GM12873 (cell line): Measurements from ENCODE around the gene ZNF524.

Experiments used
- TF ChIP-seq, protein P1 (sequence below): IDR thresholded peaks from 2 replicates; pipeline ENCODE4 v1.5.1; 2012; ENCODE audit warnings: low read depth, mild to moderate bottlenecking, moderate library complexity, low read length, control low read depth; ENCODE audit not compliant: insufficient read depth; ENCODE audit errors: missing control alignments

ZNF524 gene

DNA sequence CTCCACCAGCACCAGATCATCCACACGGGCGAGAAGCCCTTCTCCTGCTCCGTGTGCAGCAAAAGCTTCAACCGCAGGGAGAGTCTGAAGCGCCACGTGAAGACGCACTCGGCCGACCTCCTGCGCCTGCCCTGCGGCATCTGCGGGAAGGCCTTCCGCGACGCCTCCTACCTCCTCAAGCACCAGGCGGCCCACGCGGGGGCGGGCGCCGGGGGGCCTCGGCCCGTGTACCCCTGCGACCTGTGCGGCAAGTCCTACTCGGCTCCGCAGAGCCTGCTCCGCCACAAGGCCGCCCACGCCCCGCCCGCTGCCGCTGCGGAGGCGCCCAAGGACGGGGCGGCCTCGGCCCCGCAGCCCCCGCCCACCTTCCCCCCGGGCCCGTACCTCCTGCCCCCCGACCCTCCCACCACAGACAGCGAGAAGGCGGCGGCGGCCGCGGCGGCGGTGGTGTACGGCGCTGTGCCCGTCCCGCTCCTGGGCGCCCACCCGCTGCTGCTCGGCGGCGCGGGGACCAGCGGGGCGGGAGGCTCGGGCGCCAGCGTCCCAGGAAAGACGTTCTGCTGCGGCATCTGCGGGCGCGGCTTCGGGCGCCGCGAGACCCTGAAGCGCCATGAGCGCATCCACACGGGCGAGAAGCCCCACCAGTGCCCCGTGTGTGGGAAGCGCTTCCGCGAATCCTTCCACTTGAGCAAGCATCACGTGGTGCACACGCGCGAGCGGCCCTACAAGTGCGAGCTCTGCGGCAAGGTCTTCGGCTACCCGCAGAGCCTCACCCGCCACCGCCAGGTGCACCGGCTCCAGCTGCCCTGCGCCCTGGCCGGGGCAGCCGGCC is 14.8 kb downstream of the ZNF524 start:
- TF ChIP-seq, protein P1, sequence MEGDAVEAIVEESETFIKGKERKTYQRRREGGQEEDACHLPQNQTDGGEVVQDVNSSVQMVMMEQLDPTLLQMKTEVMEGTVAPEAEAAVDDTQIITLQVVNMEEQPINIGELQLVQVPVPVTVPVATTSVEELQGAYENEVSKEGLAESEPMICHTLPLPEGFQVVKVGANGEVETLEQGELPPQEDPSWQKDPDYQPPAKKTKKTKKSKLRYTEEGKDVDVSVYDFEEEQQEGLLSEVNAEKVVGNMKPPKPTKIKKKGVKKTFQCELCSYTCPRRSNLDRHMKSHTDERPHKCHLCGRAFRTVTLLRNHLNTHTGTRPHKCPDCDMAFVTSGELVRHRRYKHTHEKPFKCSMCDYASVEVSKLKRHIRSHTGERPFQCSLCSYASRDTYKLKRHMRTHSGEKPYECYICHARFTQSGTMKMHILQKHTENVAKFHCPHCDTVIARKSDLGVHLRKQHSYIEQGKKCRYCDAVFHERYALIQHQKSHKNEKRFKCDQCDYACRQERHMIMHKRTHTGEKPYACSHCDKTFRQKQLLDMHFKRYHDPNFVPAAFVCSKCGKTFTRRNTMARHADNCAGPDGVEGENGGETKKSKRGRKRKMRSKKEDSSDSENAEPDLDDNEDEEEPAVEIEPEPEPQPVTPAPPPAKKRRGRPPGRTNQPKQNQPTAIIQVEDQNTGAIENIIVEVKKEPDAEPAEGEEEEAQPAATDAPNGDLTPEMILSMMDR: no peak

DNA sequence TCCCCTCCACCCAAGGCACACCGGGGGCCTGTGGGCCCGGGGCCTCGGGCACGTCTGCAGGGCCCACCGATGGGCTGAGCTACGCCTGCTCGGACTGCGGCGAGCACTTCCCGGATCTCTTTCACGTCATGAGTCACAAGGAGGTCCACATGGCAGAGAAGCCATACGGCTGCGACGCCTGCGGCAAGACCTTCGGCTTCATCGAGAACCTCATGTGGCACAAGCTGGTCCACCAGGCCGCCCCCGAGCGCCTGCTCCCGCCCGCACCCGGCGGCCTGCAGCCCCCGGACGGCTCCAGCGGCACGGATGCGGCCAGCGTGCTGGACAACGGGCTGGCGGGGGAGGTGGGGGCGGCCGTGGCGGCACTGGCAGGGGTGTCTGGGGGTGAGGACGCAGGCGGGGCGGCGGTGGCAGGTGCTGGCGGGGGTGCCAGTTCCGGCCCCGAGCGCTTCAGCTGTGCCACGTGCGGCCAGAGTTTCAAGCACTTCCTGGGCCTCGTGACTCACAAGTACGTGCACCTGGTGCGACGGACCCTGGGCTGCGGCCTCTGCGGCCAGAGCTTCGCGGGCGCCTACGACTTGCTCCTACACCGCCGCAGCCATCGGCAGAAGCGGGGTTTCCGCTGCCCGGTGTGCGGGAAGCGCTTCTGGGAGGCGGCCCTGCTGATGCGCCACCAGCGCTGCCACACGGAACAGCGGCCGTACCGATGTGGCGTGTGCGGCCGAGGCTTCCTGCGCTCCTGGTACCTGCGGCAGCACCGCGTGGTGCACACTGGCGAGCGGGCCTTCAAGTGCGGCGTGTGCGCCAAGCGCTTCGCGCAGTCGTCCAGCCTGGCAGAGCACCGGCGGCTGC is 15.7 kb downstream of the ZNF524 start:
- TF ChIP-seq, protein P1: no peak

DNA sequence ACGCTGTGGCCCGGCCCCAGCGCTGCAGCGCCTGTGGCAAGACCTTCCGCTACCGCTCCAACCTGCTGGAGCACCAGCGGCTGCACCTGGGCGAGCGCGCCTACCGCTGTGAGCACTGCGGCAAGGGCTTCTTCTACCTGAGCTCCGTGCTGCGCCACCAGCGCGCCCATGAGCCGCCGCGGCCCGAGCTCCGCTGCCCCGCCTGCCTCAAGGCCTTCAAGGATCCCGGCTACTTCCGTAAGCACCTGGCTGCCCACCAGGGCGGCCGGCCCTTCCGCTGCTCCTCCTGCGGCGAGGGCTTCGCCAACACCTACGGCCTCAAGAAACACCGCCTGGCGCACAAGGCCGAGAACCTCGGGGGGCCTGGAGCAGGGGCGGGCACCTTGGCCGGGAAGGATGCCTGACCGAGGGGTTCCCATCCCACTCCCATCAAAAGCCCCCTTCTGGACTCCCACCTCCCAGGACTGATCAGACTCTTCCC is 16.3 kb downstream of the ZNF524 start:
- TF ChIP-seq, protein P1: no peak

DNA sequence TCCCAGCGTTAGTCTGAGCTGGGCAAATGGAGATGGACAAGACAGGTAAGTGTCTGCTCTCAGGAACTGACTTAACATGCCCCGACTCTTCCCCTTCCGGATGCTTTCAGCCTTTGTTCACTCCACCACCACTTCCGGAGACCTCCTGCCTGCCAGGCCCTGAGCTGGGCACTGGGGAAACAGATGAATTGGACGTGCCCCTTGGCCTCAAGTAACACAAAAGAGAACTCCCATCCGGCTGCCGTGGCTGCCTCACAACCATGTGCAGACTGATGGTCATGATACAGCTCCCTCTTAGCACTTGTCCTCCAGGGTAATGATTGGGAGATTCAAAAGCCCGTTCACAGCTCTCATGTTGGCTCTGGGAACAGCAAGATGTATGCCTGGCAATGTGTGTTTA is 17.3 kb downstream of the ZNF524 start:
- TF ChIP-seq, protein P1: no peak

DNA sequence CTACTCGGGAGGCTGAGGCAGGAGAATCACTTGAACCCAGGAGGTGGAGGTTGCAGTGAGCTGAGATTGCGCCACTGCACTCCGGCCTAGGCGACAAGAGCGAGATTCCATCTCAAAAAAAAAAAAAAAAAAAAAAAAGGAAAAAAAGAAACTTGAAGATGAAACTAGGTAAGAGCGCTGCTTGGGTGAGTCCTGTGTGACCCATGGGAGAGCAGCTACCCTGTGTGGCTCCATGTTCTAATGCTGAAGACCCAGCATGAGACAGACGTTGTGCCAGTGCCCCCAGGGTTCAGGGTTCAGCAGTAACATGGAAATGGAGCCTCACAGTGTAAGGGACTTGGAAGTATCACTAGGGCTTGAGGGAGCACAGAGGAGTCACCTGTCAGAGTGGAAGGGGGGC is 18.3 kb downstream of the ZNF524 start:
- TF ChIP-seq, protein P1: no peak

DNA sequence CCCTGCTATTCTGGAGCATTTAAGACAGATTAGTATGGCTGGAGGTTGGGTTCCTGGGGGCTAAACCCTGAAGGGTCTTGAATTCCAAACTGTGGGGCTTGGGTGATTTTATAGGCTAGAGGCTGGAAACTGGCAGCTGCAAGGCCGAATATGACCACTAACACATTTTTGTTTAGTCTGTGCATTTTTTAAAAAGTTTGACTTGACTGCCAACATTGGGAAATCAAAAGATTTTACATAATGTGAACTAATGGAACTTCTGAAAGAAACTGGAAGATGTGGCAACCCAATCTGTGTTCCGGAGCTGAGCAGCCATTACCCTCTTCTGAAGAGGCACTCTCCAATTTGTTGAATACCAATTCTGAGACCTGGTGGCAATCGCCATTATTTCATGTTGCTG is 19.2 kb downstream of the ZNF524 start:
- TF ChIP-seq, protein P1: no peak
